HEK293 (cell line): ENCODE data around the gene BID.

ENCODE experiments used
- HOXA7 ChIP-seq: sonication (generic); formaldehyde crosslinking; IDR thresholded peaks from 2 replicates; pipeline ENCODE4 v1.8.1; 2022; ENCODE audit warnings: missing genetic modification reagents, borderline replicate concordance
- KLF16 ChIP-seq: fragments of 450-650 bp; formaldehyde crosslinking; IDR thresholded peaks from 2 replicates; pipeline ENCODE4 v1.5.1; 2017; ENCODE audit warnings: missing biosample characterization, missing genetic modification characterization
- SETDB1 ChIP-seq: IDR thresholded peaks from one replicate; pipeline ENCODE4 v1.6.1; 2017; ENCODE audit warnings: mild to moderate bottlenecking, low read length, moderate library complexity, mixed read lengths; ENCODE audit not compliant: insufficient read length
- TRIM28 ChIP-seq: IDR thresholded peaks from 2 replicates; pipeline ENCODE4 v1.6.1; 2011; ENCODE audit warnings: low read length, control low read depth, borderline replicate concordance
- ZFP37 ChIP-seq: fragments of 450-650 bp; formaldehyde crosslinking; IDR thresholded peaks from 2 replicates; pipeline ENCODE4 v1.5.1; 2016; ENCODE audit warnings: missing biosample characterization, missing genetic modification characterization
- ZNF19 ChIP-seq: fragments of 450-650 bp; formaldehyde crosslinking; IDR thresholded peaks from 2 replicates; pipeline ENCODE4; 2016; ENCODE audit warnings: missing biosample characterization, missing genetic modification characterization, low read depth
- ZNF423 ChIP-seq: fragments of 450-650 bp; formaldehyde crosslinking; IDR thresholded peaks from 2 replicates; pipeline ENCODE4 v1.5.1; 2016; ENCODE audit warnings: missing biosample characterization, missing genetic modification characterization
- ZNF785 ChIP-seq: fragments of 450-650 bp; formaldehyde crosslinking; IDR thresholded peaks from 2 replicates; pipeline ENCODE4 v1.5.1; 2016; ENCODE audit warnings: missing biosample characterization, missing genetic modification characterization
- TF ChIP-seq, protein P1 (sequence below): fragments of 450-650 bp; formaldehyde crosslinking; IDR thresholded peaks from 2 replicates; pipeline ENCODE4 v1.5.1; 2016; ENCODE audit warnings: missing biosample characterization, missing genetic modification characterization
- TF ChIP-seq, protein P2 (sequence below): fragments of 450-650 bp; formaldehyde crosslinking; conservative IDR thresholded peaks from 2 replicates; pipeline ENCODE4 v1.5.1; 2016; ENCODE audit warnings: low read depth, missing biosample characterization, missing genetic modification characterization
- TF ChIP-seq, protein P3 (sequence below): fragments of 450-650 bp; formaldehyde crosslinking; IDR thresholded peaks from 2 replicates; pipeline ENCODE4 v1.5.1; 2016; ENCODE audit warnings: missing biosample characterization, missing genetic modification characterization

DNA sequence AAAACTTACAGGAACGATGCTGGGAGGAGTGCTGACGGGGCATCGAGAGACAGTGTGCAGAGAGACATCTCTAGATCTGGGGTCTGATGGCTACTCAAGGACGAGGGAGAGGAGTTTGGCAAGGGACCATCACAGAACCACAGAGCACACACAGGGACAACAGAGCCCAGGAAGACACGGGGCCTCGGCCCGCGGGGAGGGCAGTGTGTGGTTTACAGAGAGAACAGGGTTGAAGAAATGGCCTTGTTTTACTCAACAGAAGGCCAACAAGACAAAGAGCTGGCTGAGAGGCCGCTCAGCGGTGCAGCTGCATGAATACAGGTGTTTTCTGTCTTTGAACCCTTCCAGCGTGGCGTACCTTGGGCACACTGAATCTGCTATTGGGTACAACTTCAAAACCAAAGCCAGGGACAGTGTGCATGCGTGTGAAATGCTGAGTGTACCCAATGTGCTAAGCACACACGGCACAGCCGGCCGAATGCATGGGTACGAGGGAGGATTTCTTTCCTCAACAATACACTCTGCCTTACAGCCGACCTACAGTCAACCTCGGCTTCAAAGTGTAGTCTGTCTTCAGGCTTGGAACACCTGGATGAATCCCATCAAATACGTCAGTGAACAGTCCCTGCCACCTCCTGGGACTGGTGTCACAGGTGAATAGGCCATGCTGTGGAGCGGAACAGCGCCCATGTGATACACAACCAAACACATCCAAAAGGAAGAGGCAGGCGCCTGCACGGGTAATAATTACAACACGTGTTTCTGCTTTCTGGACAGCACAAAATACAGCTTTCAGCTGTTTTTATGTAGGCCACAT is 20.7 kb upstream of the BID start:
- TF ChIP-seq ZFP37 (no peak), SETDB1 (no peak), HOXA7 (CRISPR knock-in tag) (no peak), ZNF19 (tag by site-specific recombination) (no peak), KLF16 (tag by site-specific recombination) (no peak), ZNF423 (no peak), TRIM28 (no peak), ZNF785 (tag by site-specific recombination) (no peak)
- TF ChIP-seq, protein P1, sequence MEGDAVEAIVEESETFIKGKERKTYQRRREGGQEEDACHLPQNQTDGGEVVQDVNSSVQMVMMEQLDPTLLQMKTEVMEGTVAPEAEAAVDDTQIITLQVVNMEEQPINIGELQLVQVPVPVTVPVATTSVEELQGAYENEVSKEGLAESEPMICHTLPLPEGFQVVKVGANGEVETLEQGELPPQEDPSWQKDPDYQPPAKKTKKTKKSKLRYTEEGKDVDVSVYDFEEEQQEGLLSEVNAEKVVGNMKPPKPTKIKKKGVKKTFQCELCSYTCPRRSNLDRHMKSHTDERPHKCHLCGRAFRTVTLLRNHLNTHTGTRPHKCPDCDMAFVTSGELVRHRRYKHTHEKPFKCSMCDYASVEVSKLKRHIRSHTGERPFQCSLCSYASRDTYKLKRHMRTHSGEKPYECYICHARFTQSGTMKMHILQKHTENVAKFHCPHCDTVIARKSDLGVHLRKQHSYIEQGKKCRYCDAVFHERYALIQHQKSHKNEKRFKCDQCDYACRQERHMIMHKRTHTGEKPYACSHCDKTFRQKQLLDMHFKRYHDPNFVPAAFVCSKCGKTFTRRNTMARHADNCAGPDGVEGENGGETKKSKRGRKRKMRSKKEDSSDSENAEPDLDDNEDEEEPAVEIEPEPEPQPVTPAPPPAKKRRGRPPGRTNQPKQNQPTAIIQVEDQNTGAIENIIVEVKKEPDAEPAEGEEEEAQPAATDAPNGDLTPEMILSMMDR (tag by site-specific recombination), result no peak
- TF ChIP-seq, protein P2, sequence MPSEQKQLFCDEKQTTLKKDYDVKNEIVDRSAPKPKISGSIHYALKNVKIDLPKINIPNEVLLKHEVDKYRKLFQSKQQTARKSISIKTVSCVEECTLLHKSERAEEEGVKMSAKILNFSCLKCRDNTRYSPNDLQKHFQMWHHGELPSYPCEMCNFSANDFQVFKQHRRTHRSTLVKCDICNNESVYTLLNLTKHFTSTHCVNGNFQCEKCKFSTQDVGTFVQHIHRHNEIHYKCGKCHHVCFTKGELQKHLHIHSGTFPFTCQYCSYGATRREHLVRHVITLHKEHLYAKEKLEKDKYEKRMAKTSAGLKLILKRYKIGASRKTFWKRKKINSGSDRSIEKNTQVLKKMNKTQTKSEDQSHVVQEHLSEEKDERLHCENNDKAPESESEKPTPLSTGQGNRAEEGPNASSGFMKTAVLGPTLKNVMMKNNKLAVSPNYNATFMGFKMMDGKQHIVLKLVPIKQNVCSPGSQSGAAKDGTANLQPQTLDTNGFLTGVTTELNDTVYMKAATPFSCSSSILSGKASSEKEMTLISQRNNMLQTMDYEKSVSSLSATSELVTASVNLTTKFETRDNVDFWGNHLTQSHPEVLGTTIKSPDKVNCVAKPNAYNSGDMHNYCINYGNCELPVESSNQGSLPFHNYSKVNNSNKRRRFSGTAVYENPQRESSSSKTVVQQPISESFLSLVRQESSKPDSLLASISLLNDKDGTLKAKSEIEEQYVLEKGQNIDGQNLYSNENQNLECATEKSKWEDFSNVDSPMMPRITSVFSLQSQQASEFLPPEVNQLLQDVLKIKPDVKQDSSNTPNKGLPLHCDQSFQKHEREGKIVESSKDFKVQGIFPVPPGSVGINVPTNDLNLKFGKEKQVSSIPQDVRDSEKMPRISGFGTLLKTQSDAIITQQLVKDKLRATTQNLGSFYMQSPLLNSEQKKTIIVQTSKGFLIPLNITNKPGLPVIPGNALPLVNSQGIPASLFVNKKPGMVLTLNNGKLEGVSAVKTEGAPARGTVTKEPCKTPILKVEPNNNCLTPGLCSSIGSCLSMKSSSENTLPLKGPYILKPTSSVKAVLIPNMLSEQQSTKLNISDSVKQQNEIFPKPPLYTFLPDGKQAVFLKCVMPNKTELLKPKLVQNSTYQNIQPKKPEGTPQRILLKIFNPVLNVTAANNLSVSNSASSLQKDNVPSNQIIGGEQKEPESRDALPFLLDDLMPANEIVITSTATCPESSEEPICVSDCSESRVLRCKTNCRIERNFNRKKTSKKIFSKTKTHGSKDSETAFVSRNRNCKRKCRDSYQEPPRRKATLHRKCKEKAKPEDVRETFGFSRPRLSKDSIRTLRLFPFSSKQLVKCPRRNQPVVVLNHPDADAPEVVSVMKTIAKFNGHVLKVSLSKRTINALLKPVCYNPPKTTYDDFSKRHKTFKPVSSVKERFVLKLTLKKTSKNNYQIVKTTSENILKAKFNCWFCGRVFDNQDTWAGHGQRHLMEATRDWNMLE (tag by site-specific recombination), result no peak
- TF ChIP-seq, protein P3, sequence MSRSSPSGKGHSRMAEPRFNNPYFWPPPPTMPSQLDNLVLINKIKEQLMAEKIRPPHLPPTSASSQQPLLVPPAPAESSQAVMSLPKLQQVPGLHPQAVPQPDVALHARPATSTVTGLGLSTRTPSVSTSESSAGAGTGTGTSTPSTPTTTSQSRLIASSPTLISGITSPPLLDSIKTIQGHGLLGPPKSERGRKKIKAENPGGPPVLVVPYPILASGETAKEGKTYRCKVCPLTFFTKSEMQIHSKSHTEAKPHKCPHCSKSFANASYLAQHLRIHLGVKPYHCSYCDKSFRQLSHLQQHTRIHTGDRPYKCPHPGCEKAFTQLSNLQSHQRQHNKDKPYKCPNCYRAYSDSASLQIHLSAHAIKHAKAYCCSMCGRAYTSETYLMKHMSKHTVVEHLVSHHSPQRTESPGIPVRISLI (tag by site-specific recombination), result no peak
